Epithelial cell of alveolus of lung (primary cell): Measurements from ENCODE around the gene VPS45. TPM values are rescaled to one million over a fixed set of nuclear protein-coding genes. Genes with fewer than 3 reads are reported as not detected.

Experiments used
- total RNA-seq: library from RNA; depleted of rRNA; stranded (reverse); fragments of >200 nt; gene quantifications from 2 replicates; pipeline ENCODE4 v1.2.1, GENCODE V29; 2015

VPS45 gene, protein sequence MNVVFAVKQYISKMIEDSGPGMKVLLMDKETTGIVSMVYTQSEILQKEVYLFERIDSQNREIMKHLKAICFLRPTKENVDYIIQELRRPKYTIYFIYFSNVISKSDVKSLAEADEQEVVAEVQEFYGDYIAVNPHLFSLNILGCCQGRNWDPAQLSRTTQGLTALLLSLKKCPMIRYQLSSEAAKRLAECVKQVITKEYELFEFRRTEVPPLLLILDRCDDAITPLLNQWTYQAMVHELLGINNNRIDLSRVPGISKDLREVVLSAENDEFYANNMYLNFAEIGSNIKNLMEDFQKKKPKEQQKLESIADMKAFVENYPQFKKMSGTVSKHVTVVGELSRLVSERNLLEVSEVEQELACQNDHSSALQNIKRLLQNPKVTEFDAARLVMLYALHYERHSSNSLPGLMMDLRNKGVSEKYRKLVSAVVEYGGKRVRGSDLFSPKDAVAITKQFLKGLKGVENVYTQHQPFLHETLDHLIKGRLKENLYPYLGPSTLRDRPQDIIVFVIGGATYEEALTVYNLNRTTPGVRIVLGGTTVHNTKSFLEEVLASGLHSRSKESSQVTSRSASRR
- 16.9 and 25.2 TPM in 2 replicates for total RNA-seq

DNA sequence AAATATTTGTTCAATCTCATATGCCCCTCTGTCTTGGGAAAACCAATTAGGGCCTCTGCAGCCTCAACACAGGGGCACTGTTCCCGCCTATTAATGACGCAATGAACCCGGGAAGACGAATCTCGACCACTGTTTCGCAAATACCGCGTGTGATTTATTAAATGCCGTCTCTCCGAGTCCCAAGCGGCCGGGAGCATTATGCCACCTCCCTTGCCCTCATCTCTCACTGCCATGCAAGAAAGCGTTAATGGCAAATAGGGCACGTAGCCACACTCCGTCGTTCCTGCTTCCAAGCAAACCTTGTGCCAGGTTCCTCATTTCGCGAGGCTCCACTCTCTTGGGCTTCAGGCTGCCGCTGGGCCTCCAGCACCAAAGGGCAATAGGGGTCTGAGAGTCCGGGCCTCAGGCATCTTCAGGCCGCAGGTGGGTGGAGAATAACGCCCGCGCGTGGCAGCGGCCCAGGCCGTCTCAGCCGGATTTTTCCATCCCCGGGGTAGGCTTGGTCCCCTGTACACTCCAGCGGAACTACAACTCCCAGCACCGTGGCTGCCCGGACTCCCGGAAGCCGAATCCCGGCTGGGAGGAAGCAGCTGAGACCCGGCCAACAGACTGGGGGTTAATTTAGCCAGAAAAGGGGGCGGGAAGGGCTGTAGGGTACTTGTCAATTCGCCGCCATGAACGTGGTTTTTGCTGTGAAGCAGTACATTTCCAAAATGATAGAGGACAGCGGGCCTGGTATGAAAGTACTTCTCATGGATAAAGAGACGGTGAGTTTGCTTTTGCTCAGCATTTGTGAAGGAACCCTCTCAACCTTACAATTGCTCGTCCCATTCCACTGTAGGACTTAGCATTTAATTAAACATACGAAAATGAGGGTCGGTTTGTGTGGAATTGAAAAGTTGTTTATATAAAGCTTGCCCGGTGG is at the start of gene VPS45:
VPS45 (plus strand) TSS at position 593 of the 925 bp plus-strand sequence; CDS start at position 675, 82 bp downstream.

DNA sequence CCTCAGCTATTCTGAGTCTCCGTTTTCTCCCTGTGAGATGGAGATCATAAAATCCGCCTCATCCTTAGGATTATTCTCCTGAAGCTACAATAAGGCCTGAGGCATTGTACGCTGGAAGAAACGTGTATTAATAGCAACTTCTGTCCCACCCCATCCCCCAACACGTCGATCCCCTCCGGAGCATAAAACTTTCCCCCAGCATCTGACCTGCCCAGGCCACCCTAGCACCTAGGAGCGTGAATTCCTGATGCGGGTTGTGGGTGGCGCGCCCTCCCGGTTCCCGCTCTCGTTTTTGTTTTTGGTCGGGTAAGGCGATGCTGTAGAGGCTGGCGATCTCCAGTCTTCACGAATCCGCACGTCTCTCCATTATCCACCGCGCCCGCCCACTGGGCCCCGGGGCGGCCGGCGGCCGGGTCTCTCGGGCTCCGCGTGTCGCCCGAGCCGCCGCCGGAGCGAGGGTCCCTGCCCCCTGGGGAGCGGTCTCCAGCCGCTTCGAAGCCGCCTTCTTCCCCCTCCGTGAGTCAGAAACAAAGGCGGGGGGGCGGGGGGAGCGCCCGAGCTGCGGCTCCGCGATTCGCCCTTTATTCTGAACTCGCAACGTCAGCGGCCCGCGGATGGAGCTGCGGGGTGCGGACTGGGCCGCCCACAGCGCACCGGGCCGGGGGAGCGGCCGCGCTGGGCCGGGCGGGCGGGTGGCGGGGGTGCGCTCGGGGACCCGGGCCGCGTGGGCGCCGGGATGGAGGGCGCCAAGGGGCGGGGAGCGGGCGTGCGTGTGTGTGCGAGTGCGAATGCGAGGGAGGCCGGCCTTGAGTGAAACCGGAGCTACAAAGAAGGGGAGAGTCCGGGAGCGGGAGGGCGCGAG is 81.9 kb downstream of the VPS45 start, which contains the start of gene PLEKHO1:
PLEKHO1 (plus strand) TSS at position 646 of the 862 bp plus-strand sequence. CDS start 342 bp downstream, outside the sequence.

Other genes starting within 250 kb of the VPS45 start
- gene BOLA1, start 168.2 kb upstream of the VPS45 start, total RNA-seq: 21.6 and 35.7 TPM in 2 replicates
- gene SV2A, start 149.9 kb upstream of the VPS45 start, total RNA-seq: 19.3 and 26.8 TPM in 2 replicates
- 13.2 and 16.0 TPM in 2 replicates for gene SF3B4, start 140.0 kb upstream of the VPS45 start, total RNA-seq
- 6.9 and 9.5 TPM in 2 replicates for gene MTMR11, start 130.9 kb upstream of the VPS45 start, total RNA-seq
- 8.8 and 9.9 TPM in 2 replicates for gene OTUD7B, start 57.0 kb upstream of the VPS45 start, total RNA-seq
- gene PLEKHO1, start 82.1 kb downstream of the VPS45 start, total RNA-seq: 53.5 and 55.6 TPM in 2 replicates
- gene ANP32E, start 168.3 kb downstream of the VPS45 start, total RNA-seq: 17.6 and 30.9 TPM in 2 replicates
- not detected in 2 replicates for gene CA14, start 190.0 kb downstream of the VPS45 start, total RNA-seq
- gene APH1A, start 201.2 kb downstream of the VPS45 start, total RNA-seq: 98.3 and 113 TPM in 2 replicates
- 9.4 and 17.2 TPM in 2 replicates for gene C1orf54, start 205.0 kb downstream of the VPS45 start, total RNA-seq
- gene CIART, start 214.8 kb downstream of the VPS45 start, total RNA-seq: 1.3 and 6.6 TPM in 2 replicates
- 44.1 and 55.3 TPM in 2 replicates for gene MRPS21, start 226.1 kb downstream of the VPS45 start, total RNA-seq